Breast epithelium (tissue), 3 donors: ENCODE data around the gene PEX16.

Source experiments
- POLR2A ChIP-seq: fragments of 450-650 bp; IDR thresholded peaks from one replicate; pipeline ENCODE4 v1.6.1; 2016; ENCODE audit warnings: antibody characterized with exemption, mild to moderate bottlenecking, moderate library complexity
- POLR2AphosphoS5 ChIP-seq, 3 donors: sonication (generic); formaldehyde crosslinking; IDR thresholded peaks; one replicate each; pipeline ENCODE4 v1.6.1; 2017; ENCODE audit warnings: antibody characterized with exemption in 3 of 3
- TF ChIP-seq, protein P1 (sequence below), 3 donors: fragments of 450-650 bp; IDR thresholded peaks; one replicate each; pipeline ENCODE4 v1.5.1; 2016 to 2017; ENCODE audit warnings: antibody characterized with exemption in 3 of 3, mild to moderate bottlenecking in 3 of 3, moderate library complexity in 3 of 3

DNA sequence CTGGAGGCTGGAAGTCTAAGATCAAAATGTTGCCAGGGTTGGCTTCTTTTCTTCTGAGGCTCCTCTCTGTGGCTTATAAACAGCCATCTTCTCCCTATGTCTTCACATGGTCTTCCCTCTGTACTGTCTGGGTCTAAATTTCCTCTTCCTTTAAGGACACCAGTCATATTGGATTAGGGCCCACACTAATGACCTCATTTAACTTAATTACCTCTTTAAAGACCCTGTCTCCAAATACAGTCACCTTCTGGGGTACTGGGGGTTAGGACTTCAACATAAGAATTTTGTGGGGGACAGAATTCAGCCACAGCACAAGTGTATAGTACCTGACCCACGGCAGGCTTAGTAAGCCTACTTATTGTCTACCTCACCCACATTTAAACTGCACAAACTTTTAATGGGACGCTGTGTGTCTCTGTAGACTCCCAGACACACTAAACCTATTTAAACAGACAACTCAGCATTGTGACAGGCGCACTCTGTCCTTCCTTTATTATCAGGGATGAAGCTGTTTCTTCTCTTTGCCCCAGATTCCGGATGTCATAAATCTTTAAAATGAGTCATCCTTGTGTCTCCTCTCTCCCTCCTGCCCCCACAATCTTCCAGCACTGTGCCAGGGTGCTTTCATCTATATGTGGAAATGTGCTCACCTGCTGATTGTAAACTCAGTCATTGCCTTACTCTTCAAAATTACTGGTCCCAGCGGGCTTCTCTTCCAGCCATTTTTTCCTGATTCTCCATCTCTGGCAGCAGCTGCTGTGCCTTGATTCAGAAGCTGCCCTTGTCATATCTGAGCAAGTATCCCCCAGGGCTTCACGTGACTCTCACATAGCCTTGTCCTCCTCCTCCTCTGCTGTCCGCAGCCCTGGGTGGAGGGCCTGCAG is 37.6 kb downstream of the PEX16 start:
- TF ChIP-seq, protein P1, sequence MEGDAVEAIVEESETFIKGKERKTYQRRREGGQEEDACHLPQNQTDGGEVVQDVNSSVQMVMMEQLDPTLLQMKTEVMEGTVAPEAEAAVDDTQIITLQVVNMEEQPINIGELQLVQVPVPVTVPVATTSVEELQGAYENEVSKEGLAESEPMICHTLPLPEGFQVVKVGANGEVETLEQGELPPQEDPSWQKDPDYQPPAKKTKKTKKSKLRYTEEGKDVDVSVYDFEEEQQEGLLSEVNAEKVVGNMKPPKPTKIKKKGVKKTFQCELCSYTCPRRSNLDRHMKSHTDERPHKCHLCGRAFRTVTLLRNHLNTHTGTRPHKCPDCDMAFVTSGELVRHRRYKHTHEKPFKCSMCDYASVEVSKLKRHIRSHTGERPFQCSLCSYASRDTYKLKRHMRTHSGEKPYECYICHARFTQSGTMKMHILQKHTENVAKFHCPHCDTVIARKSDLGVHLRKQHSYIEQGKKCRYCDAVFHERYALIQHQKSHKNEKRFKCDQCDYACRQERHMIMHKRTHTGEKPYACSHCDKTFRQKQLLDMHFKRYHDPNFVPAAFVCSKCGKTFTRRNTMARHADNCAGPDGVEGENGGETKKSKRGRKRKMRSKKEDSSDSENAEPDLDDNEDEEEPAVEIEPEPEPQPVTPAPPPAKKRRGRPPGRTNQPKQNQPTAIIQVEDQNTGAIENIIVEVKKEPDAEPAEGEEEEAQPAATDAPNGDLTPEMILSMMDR (IDR thresholded peaks at IDR 0.05) = no peak
- TF ChIP-seq POLR2AphosphoS5 (IDR thresholded peaks at IDR 0.05) = no peak
- no peak for TF ChIP-seq POLR2A
